Thoracic aorta (tissue), 2 donors: Measurements from ENCODE around the gene NPAS3. TPM values are rescaled to one million over a fixed set of nuclear protein-coding genes. Genes with fewer than 3 reads are reported as not detected.

Experiments
- ATAC-seq: fragments of 150-250 bp; one replicate; pipeline ENCODE4 v1.8.0; 2017; ENCODE audit warnings: low read depth; ENCODE audit not compliant: insufficient number of reproducible peaks, low FRiP score
- DNase-seq: peaks from one replicate; pipeline ENCODE4 v3.0.0-alpha.2; 2020; ENCODE audit warnings: low spot score
- H3K27ac ChIP-seq, 2 donors: fragments of 200-600 bp; sonication (generic); 1 replicate in 1 of 2; 2 replicates in 1 of 2; pipeline ENCODE4 v1.5.1; 2016; ENCODE audit warnings: mild to moderate bottlenecking in 2 of 2, moderate library complexity in 2 of 2
- H3K27me3 ChIP-seq: fragments of 200-600 bp; sonication (generic); replicated peaks from 2 replicates; pipeline ENCODE4 v1.6.0; 2016; ENCODE audit warnings: mild to moderate bottlenecking; ENCODE audit not compliant: insufficient read depth
- H3K36me3 ChIP-seq: fragments of 200-600 bp; sonication (generic); one replicate; pipeline ENCODE4 v1.5.1; 2016
- H3K4me1 ChIP-seq, 2 donors: fragments of 200-600 bp; sonication (generic); 1 replicate in 1 of 2; 2 replicates in 1 of 2; pipeline versions ENCODE4 v1.5.1 to v1.6.0; 2016; ENCODE audit warnings: low read depth in 2 of 2, mild to moderate bottlenecking in 1 of 2; ENCODE audit not compliant: control insufficient read depth in 1 of 2
- H3K4me3 ChIP-seq: fragments of 200-600 bp; sonication (generic); 2 replicates; pipeline ENCODE4 v1.5.1; 2016; ENCODE audit warnings: mild to moderate bottlenecking
- H3K9me3 ChIP-seq: fragments of 200-600 bp; sonication (generic); 2 replicates; pipeline ENCODE4 v1.5.1; 2016
- CTCF ChIP-seq: fragments of 200-600 bp; sonication (generic); IDR thresholded peaks from one replicate; pipeline ENCODE4 v1.5.1; 2019; ENCODE audit warnings: antibody characterized with exemption
- total RNA-seq, 2 donors: library from RNA; depleted of rRNA; stranded (reverse); fragments of >200 nt; gene quantifications; one replicate each; pipeline versions ENCODE4 v1.1.0 to v1.2.3, GENCODE V29; 2016

The NPAS3 gene
- total RNA-seq, 2 donors from 2014 or later, result 1.1 TPM; not detected in 1

GRCh38 chr14:33386781-33387180, 448.1 kb downstream of the NPAS3 start:
- DNase-seq, result no peak
- Histone ChIP-seq H3K27me3 (no peaks in the 10 kb centered on the region), H3K4me1 (no peaks in the 10 kb centered on the region), H3K36me3 (no peaks in the 10 kb centered on the region), H3K9me3 (no peaks in the 10 kb centered on the region), H3K27ac (no peak overlapping the region), H3K4me3 (no peak overlapping the region)
- TF ChIP-seq CTCF, result no peak
- no peak for ATAC-seq

GRCh38 chr14:33390335-33390734, 451.7 kb downstream of the NPAS3 start:
- Histone ChIP-seq H3K9me3 (no peaks in the 10 kb centered on the region), H3K36me3 (no peaks in the 10 kb centered on the region), H3K4me1 (no peaks in the 10 kb centered on the region), H3K27me3 (no peaks in the 10 kb centered on the region), H3K4me3 (no peak overlapping the region), H3K27ac (no peak overlapping the region)
- DNase-seq (no peak), ATAC-seq (no peak)
- no peak for TF ChIP-seq CTCF

GRCh38 chr14:33393231-33393894, 454.7 kb downstream of the NPAS3 start:
- DNase-seq, result no peak
- H3K9me3 ChIP-seq, result no peaks in the 10 kb centered on the region
- no peaks in the 10 kb centered on the region for H3K36me3 ChIP-seq
- H3K4me3 ChIP-seq, result no peak overlapping the region
- no peaks in the 10 kb centered on the region for H3K27me3 ChIP-seq
- no peak for ATAC-seq
- no peaks in the 10 kb centered on the region for H3K4me1 ChIP-seq
- H3K27ac ChIP-seq, result no peak overlapping the region
- no peak for TF ChIP-seq CTCF

- no peaks in the 10 kb centered on the region for H3K4me1 ChIP-seq
- ATAC-seq, result no peak
- no peaks in the 10 kb centered on the region for H3K36me3 ChIP-seq
Measured at GRCh38 chr14:33393895-33394368, 455.3 kb downstream of the NPAS3 start.

DNA sequence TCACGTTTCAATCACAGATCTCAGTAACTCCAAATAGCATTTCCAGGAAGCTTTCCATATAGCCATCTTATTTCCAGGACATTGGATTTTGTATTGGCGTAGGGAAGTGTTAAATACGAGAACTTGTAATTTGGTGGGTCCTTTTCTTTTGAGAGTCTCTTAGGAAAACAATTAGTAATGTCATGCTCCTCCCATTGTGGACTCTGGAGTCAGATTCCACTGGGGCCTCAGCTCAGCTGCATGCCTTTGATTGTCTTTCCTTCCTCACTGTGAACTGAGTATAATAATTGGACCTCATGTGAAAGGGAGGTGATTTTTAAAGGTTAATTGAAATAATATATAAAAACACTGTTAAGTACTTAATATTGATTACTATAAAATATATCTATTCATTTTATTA, 462.6 kb downstream of the NPAS3 start:
- no peak for ATAC-seq
- no peak for DNase-seq
- TF ChIP-seq CTCF, result no peak
- Histone ChIP-seq H3K36me3 (no peaks in the 10 kb centered on the region), H3K4me3 (no peak overlapping the region), H3K27me3 (no peaks in the 10 kb centered on the region), H3K27ac (no peak overlapping the region), H3K9me3 (peaks cover 9% of the 10 kb centered on the region), H3K4me1 (no peaks in the 10 kb centered on the region)

More at GRCh38 chr14:33393895-33394368, 455.3 kb downstream of the NPAS3 start:
- no peaks in the 10 kb centered on the region for H3K27me3 ChIP-seq
- no peak for TF ChIP-seq CTCF
- DNase-seq, result no peak
- H3K27ac ChIP-seq, result no peak overlapping the region
- H3K9me3 ChIP-seq, result no peaks in the 10 kb centered on the region
- H3K4me3 ChIP-seq, result no peak overlapping the region
